Keratinocyte (primary cell): Measurements from ENCODE around the gene PTPRT.

ENCODE experiments used
- EZH2 ChIP-seq: IDR thresholded peaks from one replicate; pipeline ENCODE4 v1.6.1; 2012; ENCODE audit warnings: inconsistent platforms, mild to moderate bottlenecking, low read length, moderate library complexity
- TF ChIP-seq, protein P1 (sequence below), 3 experiments: IDR thresholded peaks in 1 of 3; conservative IDR thresholded peaks in 1 of 3; optimal IDR thresholded peaks in 1 of 3; 2 replicates in 2 of 3; 3 replicates in 1 of 3; pipeline versions ENCODE3 to v1.5.1; 2011; ENCODE audit warnings: low read length in 3 of 3, mild to moderate bottlenecking in 3 of 3, moderate library complexity in 2 of 3, control low read depth in 1 of 3, inconsistent platforms in 1 of 3; ENCODE audit not compliant: insufficient read depth in 2 of 3; ENCODE audit errors: extremely low read depth in 1 of 3

DNA sequence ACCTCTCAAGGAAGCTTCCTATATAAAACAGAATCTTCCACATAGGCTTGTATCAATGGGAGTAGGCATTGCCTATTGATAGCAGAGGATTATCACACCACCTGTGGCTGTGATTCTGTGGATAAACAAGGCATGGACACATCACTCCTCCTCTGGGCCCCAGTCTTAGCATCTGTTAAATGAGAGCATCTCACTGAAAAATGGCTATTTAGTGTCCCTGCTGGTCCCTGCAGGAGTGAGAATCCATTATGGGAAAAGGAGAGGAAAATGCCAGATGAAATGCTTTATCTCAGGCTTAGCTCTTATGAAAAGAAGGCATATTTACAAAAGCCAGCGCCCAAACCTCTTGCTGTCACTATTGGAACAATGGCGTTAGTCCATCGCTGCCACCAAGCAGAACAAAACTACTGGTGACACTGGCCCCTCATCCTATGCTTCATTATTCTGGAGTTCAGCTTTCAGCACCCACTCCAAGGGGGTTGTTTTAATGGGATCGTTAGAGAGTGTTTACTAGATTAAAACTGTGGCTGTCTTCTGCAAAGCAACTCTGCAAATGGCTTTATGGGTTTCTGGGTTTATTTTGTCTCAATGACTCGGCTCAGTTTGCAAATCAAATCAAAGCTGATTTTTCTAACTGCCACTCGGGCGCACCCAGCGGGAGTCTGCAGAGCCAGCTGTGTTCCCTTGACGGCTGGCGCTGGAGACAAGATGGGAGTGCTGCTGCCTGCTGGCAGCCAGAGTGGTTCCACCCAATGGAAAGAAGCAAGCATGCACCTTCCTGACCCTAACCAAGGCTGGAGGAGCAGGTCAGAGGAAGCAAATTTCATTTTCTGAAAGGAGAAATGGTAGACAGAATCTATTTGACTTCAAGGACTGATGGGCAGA, 912.7 kb downstream of the PTPRT start:
- TF ChIP-seq, protein P1, sequence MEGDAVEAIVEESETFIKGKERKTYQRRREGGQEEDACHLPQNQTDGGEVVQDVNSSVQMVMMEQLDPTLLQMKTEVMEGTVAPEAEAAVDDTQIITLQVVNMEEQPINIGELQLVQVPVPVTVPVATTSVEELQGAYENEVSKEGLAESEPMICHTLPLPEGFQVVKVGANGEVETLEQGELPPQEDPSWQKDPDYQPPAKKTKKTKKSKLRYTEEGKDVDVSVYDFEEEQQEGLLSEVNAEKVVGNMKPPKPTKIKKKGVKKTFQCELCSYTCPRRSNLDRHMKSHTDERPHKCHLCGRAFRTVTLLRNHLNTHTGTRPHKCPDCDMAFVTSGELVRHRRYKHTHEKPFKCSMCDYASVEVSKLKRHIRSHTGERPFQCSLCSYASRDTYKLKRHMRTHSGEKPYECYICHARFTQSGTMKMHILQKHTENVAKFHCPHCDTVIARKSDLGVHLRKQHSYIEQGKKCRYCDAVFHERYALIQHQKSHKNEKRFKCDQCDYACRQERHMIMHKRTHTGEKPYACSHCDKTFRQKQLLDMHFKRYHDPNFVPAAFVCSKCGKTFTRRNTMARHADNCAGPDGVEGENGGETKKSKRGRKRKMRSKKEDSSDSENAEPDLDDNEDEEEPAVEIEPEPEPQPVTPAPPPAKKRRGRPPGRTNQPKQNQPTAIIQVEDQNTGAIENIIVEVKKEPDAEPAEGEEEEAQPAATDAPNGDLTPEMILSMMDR (optimal IDR thresholded peaks at IDR 0.05 in 1 of 3, IDR thresholded peaks at IDR 0.05 in 1 of 3, conservative IDR thresholded peaks at IDR 0.05 in 1 of 3; ENCODE audit: extremely low read depth in 1 of 3, insufficient read depth in 2 of 3, low read length in 3 of 3): no peak
- no peak for TF ChIP-seq EZH2
